Testis (tissue), 3 donors: ENCODE results near the gene NUDT14. TPM values are rescaled to one million over a fixed set of nuclear protein-coding genes. Genes with fewer than 3 reads are reported as not detected.

ENCODE experiments used
- DNase-seq: peaks from one replicate; pipeline ENCODE4 v3.0.0-alpha.2; 2019
- H3K27ac ChIP-seq, 2 donors: fragments of 200-600 bp; sonication (generic); one replicate each; pipeline ENCODE4 v1.5.1; 2019
- H3K27me3 ChIP-seq: fragments of 200-600 bp; sonication (generic); one replicate; pipeline ENCODE4 v1.5.1; 2019
- H3K36me3 ChIP-seq: fragments of 200-600 bp; sonication (generic); one replicate; pipeline ENCODE4 v1.5.1; 2017; ENCODE audit warnings: low read depth; ENCODE audit errors: missing control alignments
- H3K4me1 ChIP-seq: fragments of 200-600 bp; sonication (generic); one replicate; pipeline ENCODE4 v1.5.1; 2019
- H3K4me3 ChIP-seq, 2 donors: fragments of 200-600 bp; sonication (generic); one replicate each; pipeline ENCODE4 v1.5.1; 2017 to 2019
- H3K9me3 ChIP-seq: fragments of 200-600 bp; sonication (generic); one replicate; pipeline ENCODE4 v1.5.1; 2017
- POLR2A ChIP-seq: fragments of 450-650 bp; IDR thresholded peaks from one replicate; pipeline ENCODE4 v1.6.1; 2017; ENCODE audit warnings: antibody characterized with exemption, mild to moderate bottlenecking, moderate library complexity
- WGBS, 2 donors: methylation state at CpG; one replicate each; pipeline ENCODE4 v1.1.5; 2018; 5-methylcytosine and 5-hydroxymethylcytosine counted together
- intact Hi-C: fragments of 100-400 bp; cut with DNase I; formaldehyde crosslinking; loops from one replicate; pipeline ENCODE4 v1.15.1; 2023; ENCODE audit warnings: low total_unique reads
- polyA plus RNA-seq: library from polyadenylated mRNA; stranded (reverse); fragments of 350-450 nt; fragmentation: Illumina TruSeq; extraction: RNeasy Lipid Tissue Mini Kit (QIAGEN cat#74804); gene quantifications from one replicate; pipeline ENCODE4 v1.2.3, GENCODE V29; 2014; ENCODE audit warnings: low read depth, low replicate concordance; ENCODE audit not compliant: insufficient read depth
- total RNA-seq, 2 donors: library from RNA; depleted of rRNA; stranded (reverse); fragments of >200 nt; gene quantifications; one replicate each; pipeline ENCODE4 v1.2.3, GENCODE V29; 2016
- TF ChIP-seq, protein P1 (sequence below), 3 experiments: fragments of 450-650 bp in 2 of 3; fragments of 200-600 bp in 1 of 3; sonication (generic) in 1 of 3; IDR thresholded peaks; one replicate each; pipeline ENCODE4 v1.5.1; 2016 to 2019; ENCODE audit warnings: antibody characterized with exemption in 3 of 3, mild to moderate bottlenecking in 2 of 3, moderate library complexity in 1 of 3

The NUDT14 gene
- total and polyA plus RNA-seq, 3 donors from 2014 or later: 22.0 to 40.0 (median 28.1) TPM

- DNase-seq: no peak
- intact Hi-C loops: no loop called here
- TF ChIP-seq, protein P1, sequence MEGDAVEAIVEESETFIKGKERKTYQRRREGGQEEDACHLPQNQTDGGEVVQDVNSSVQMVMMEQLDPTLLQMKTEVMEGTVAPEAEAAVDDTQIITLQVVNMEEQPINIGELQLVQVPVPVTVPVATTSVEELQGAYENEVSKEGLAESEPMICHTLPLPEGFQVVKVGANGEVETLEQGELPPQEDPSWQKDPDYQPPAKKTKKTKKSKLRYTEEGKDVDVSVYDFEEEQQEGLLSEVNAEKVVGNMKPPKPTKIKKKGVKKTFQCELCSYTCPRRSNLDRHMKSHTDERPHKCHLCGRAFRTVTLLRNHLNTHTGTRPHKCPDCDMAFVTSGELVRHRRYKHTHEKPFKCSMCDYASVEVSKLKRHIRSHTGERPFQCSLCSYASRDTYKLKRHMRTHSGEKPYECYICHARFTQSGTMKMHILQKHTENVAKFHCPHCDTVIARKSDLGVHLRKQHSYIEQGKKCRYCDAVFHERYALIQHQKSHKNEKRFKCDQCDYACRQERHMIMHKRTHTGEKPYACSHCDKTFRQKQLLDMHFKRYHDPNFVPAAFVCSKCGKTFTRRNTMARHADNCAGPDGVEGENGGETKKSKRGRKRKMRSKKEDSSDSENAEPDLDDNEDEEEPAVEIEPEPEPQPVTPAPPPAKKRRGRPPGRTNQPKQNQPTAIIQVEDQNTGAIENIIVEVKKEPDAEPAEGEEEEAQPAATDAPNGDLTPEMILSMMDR (IDR thresholded peaks at IDR 0.05): no peak
These were observed 4.0 kb downstream of the NUDT14 start for GRCh38 chr14:105177082-105177481.

GRCh38 chr14:105176513-105176912, 4.6 kb downstream of the NUDT14 start:
- Histone ChIP-seq H3K36me3 (no peaks in the 10 kb centered on the region), H3K4me3 (no peak overlapping the region), H3K4me1 (peaks cover 5% of the 10 kb centered on the region), H3K27ac (no peak overlapping the region), H3K9me3 (no peaks in the 10 kb centered on the region), H3K27me3 (no peaks in the 10 kb centered on the region)
- DNase-seq: no peak
- intact Hi-C loops: no loop called here
- 73 to 85% methylated on average over 3 to 15 of the region's 15 CpGs for WGBS, 2 donors
- no peak for TF ChIP-seq POLR2A

More at GRCh38 chr14:105177082-105177481, 4.0 kb downstream of the NUDT14 start:
- Histone ChIP-seq H3K9me3 (no peaks in the 10 kb centered on the region), H3K27me3 (no peaks in the 10 kb centered on the region), H3K4me3 (no peak overlapping the region), H3K4me1 (peaks cover 5% of the 10 kb centered on the region), H3K27ac (no peak overlapping the region), H3K36me3 (no peaks in the 10 kb centered on the region)
- WGBS, 2 donors: 40 to 57% methylated on average over 1 to 11 of the region's 11 CpGs

GRCh38 chr14:105173901-105174894, 6.9 kb downstream of the NUDT14 start:
- intact Hi-C loops: no loop called here
- no peak for DNase-seq
- H3K36me3 ChIP-seq: no peaks in the 10 kb centered on the region
- no peaks in the 10 kb centered on the region for H3K27me3 ChIP-seq
- TF ChIP-seq POLR2A: no peak
- no peak overlapping the region for H3K27ac ChIP-seq
- no peak overlapping the region for H3K4me3 ChIP-seq
- peaks cover 4% of the 10 kb centered on the region for H3K4me1 ChIP-seq
- 75 to 86% methylated on average over 20 to 32 of the region's 32 CpGs for WGBS, 2 donors
- no peaks in the 10 kb centered on the region for H3K9me3 ChIP-seq

GRCh38 chr14:105173145-105173544, 8.0 kb downstream of the NUDT14 start:
- 92 to 96% methylated on average over 5 to 13 of the region's 13 CpGs for WGBS, 2 donors
- Histone ChIP-seq H3K36me3 (no peaks in the 10 kb centered on the region), H3K4me3 (no peak overlapping the region), H3K27me3 (no peaks in the 10 kb centered on the region), H3K4me1 (peaks cover 4% of the 10 kb centered on the region), H3K27ac (no peak overlapping the region), H3K9me3 (no peaks in the 10 kb centered on the region)
- intact Hi-C loops: no loop called here
- TF ChIP-seq, protein P1 (IDR thresholded peaks at IDR 0.05): no peak
- no peak for TF ChIP-seq POLR2A
- DNase-seq: no peak

DNA sequence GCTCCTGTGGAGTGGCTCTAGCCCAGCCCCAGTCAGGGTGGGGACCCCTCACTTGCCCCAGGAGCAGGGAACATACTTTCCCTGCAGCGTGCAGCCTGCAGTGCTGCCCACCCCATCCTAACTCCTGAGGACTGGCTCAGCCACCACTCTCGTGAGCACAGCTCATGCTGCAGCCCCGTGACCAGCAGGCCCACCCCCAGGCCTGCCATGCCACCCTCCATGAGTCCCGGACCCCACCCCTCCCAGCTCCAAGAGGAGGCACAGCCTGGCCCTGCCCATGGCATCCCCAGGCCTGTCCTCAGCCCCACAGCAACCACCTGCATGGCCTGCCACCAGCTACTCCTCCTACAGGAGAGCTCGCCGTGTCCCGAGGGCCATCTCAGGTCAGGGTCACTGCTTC, 8.6 kb downstream of the NUDT14 start:
- H3K36me3 ChIP-seq: no peaks in the 10 kb centered on the region
- peaks cover 4% of the 10 kb centered on the region for H3K4me1 ChIP-seq
- 50 to 60% methylated on average over 1 to 7 of the region's 7 CpGs for WGBS, 2 donors
- intact Hi-C loops: no loop called here
- no peak for DNase-seq
- no peak overlapping the region for H3K27ac ChIP-seq
- no peaks in the 10 kb centered on the region for H3K9me3 ChIP-seq
- H3K27me3 ChIP-seq: no peaks in the 10 kb centered on the region
- H3K4me3 ChIP-seq: no peak overlapping the region
- TF ChIP-seq POLR2A: no peak
- TF ChIP-seq, protein P1 (IDR thresholded peaks at IDR 0.05): no peak
